ENCODE data around the gene UMODL1.

The UMODL1 gene

GRCh38 chr21:42071146-42071737 is at the start of gene UMODL1:
Gene UMODL1, plus strand, starts transcription at chr21:42071317. Its CDS starts 0 bp downstream, at chr21:42071317.
- no peaks in the 10 kb centered on the region for H3K9me3 ChIP-seq (ENCODE audit: low read length)
- H3K27me3 ChIP-seq (ENCODE audit: control insufficient read depth in 1 of 2, insufficient read depth in 2 of 2, low read length in 2 of 2) = no peaks in the 10 kb centered on the region
- H3K9ac ChIP-seq (ENCODE audit: low read length) = no peak within 1 kb of the TSS
- H3K36me3 ChIP-seq (ENCODE audit: insufficient read depth, low read length) = no peaks in the 10 kb centered on the region
- H3K27ac ChIP-seq (ENCODE audit: low read depth, low read length) = no peak within 1 kb of the TSS
- no peak within 1 kb of the TSS for H3K4me3 ChIP-seq (ENCODE audit: low read depth in 1 of 2, low read length in 2 of 2)
- H3K4me1 ChIP-seq (ENCODE audit: insufficient read depth, low read length) = no peaks in the 10 kb centered on the region

- Histone ChIP-seq H3K4me3 (ENCODE audit: low read depth in 1 of 2, low read length in 2 of 2) (no peak overlapping the region), H3K36me3 (ENCODE audit: insufficient read depth, low read length) (no peaks in the 10 kb centered on the region), H3K27ac (ENCODE audit: low read depth, low read length) (no peak overlapping the region), H3K4me1 (ENCODE audit: insufficient read depth, low read length) (no peaks in the 10 kb centered on the region), H3K27me3 (ENCODE audit: control insufficient read depth in 1 of 2, insufficient read depth in 2 of 2, low read length in 2 of 2) (no peaks in the 10 kb centered on the region), H3K9me3 (ENCODE audit: low read length) (no peaks in the 10 kb centered on the region), H3K9ac (ENCODE audit: low read length) (no peak overlapping the region)
Observed at GRCh38 chr21:42021371-42022090, 49.6 kb upstream of the UMODL1 start.

GRCh38 chr21:42022091-42022430 is 49.1 kb upstream of the UMODL1 start:
- no peak overlapping the region for H3K4me3 ChIP-seq (ENCODE audit: low read depth in 1 of 2, low read length in 2 of 2)
- no peak overlapping the region for H3K9ac ChIP-seq (ENCODE audit: low read length)
- no peak overlapping the region for H3K27ac ChIP-seq (ENCODE audit: low read depth, low read length)
- H3K4me1 ChIP-seq (ENCODE audit: insufficient read depth, low read length) = no peaks in the 10 kb centered on the region
- H3K9me3 ChIP-seq (ENCODE audit: low read length) = no peaks in the 10 kb centered on the region
- H3K27me3 ChIP-seq (ENCODE audit: control insufficient read depth in 1 of 2, insufficient read depth in 2 of 2, low read length in 2 of 2) = no peaks in the 10 kb centered on the region
- H3K36me3 ChIP-seq (ENCODE audit: insufficient read depth, low read length) = no peaks in the 10 kb centered on the region

- Histone ChIP-seq H3K4me3 (ENCODE audit: low read depth in 1 of 2, low read length in 2 of 2) (no peak overlapping the region), H3K4me1 (ENCODE audit: insufficient read depth, low read length) (no peaks in the 10 kb centered on the region), H3K27me3 (ENCODE audit: control insufficient read depth in 1 of 2, insufficient read depth in 2 of 2, low read length in 2 of 2) (no peaks in the 10 kb centered on the region), H3K27ac (ENCODE audit: low read depth, low read length) (no peak overlapping the region), H3K9me3 (ENCODE audit: low read length) (no peaks in the 10 kb centered on the region), H3K36me3 (ENCODE audit: insufficient read depth, low read length) (no peaks in the 10 kb centered on the region), H3K9ac (ENCODE audit: low read length) (no peak overlapping the region)
Observed at GRCh38 chr21:42022906-42023305, 48.2 kb upstream of the UMODL1 start.

GRCh38 chr21:42025376-42026081 is 45.6 kb upstream of the UMODL1 start:
- no peaks in the 10 kb centered on the region for H3K36me3 ChIP-seq (ENCODE audit: insufficient read depth, low read length)
- H3K27me3 ChIP-seq (ENCODE audit: control insufficient read depth in 1 of 2, insufficient read depth in 2 of 2, low read length in 2 of 2) = no peaks in the 10 kb centered on the region
- no peak overlapping the region for H3K27ac ChIP-seq (ENCODE audit: low read depth, low read length)
- no peak overlapping the region for H3K9ac ChIP-seq (ENCODE audit: low read length)
- H3K4me3 ChIP-seq (ENCODE audit: low read depth in 1 of 2, low read length in 2 of 2) = no peak overlapping the region
- H3K4me1 ChIP-seq (ENCODE audit: insufficient read depth, low read length) = no peaks in the 10 kb centered on the region
- no peaks in the 10 kb centered on the region for H3K9me3 ChIP-seq (ENCODE audit: low read length)

GRCh38 chr21:42026082-42026435 is 45.1 kb upstream of the UMODL1 start:
- H3K27ac ChIP-seq (ENCODE audit: low read depth, low read length) = no peak overlapping the region
- no peak overlapping the region for H3K4me3 ChIP-seq (ENCODE audit: low read depth in 1 of 2, low read length in 2 of 2)
- H3K36me3 ChIP-seq (ENCODE audit: insufficient read depth, low read length) = no peaks in the 10 kb centered on the region
- no peaks in the 10 kb centered on the region for H3K27me3 ChIP-seq (ENCODE audit: control insufficient read depth in 1 of 2, insufficient read depth in 2 of 2, low read length in 2 of 2)
- H3K9me3 ChIP-seq (ENCODE audit: low read length) = no peaks in the 10 kb centered on the region
- no peak overlapping the region for H3K9ac ChIP-seq (ENCODE audit: low read length)
- H3K4me1 ChIP-seq (ENCODE audit: insufficient read depth, low read length) = no peaks in the 10 kb centered on the region

- H3K27me3 ChIP-seq (ENCODE audit: control insufficient read depth in 1 of 2, insufficient read depth in 2 of 2, low read length in 2 of 2) = no peaks in the 10 kb centered on the region
- H3K9ac ChIP-seq (ENCODE audit: low read length) = no peak overlapping the region
- H3K36me3 ChIP-seq (ENCODE audit: insufficient read depth, low read length) = no peaks in the 10 kb centered on the region
- H3K4me3 ChIP-seq (ENCODE audit: low read depth in 1 of 2, low read length in 2 of 2) = no peak overlapping the region
- H3K9me3 ChIP-seq (ENCODE audit: low read length) = no peaks in the 10 kb centered on the region
- H3K4me1 ChIP-seq (ENCODE audit: insufficient read depth, low read length) = no peaks in the 10 kb centered on the region
- no peak overlapping the region for H3K27ac ChIP-seq (ENCODE audit: low read depth, low read length)
Observed at GRCh38 chr21:42027085-42027821, 43.9 kb upstream of the UMODL1 start.

GRCh38 chr21:42027822-42028765 is 43.0 kb upstream of the UMODL1 start:
- H3K4me1 ChIP-seq (ENCODE audit: insufficient read depth, low read length) = no peaks in the 10 kb centered on the region
- H3K4me3 ChIP-seq (ENCODE audit: low read depth in 1 of 2, low read length in 2 of 2) = no peak overlapping the region
- H3K9me3 ChIP-seq (ENCODE audit: low read length) = no peaks in the 10 kb centered on the region
- no peaks in the 10 kb centered on the region for H3K36me3 ChIP-seq (ENCODE audit: insufficient read depth, low read length)
- no peak overlapping the region for H3K27ac ChIP-seq (ENCODE audit: low read depth, low read length)
- H3K27me3 ChIP-seq (ENCODE audit: control insufficient read depth in 1 of 2, insufficient read depth in 2 of 2, low read length in 2 of 2) = peaks cover 0 to 3% of the 10 kb centered on the region in 2 donors
- H3K9ac ChIP-seq (ENCODE audit: low read length) = no peak overlapping the region

- Histone ChIP-seq H3K4me1 (ENCODE audit: insufficient read depth, low read length) (no peaks in the 10 kb centered on the region), H3K27ac (ENCODE audit: low read depth, low read length) (no peak overlapping the region), H3K36me3 (ENCODE audit: insufficient read depth, low read length) (no peaks in the 10 kb centered on the region), H3K9ac (ENCODE audit: low read length) (no peak overlapping the region), H3K9me3 (ENCODE audit: low read length) (no peaks in the 10 kb centered on the region), H3K27me3 (ENCODE audit: control insufficient read depth in 1 of 2, insufficient read depth in 2 of 2, low read length in 2 of 2) (peaks cover 0 to 4% of the 10 kb centered on the region in 2 donors), H3K4me3 (ENCODE audit: low read depth in 1 of 2, low read length in 2 of 2) (no peak overlapping the region)
Observed at GRCh38 chr21:42028766-42029425, 42.2 kb upstream of the UMODL1 start.

GRCh38 chr21:42030311-42030710 is 40.8 kb upstream of the UMODL1 start:
- no peaks in the 10 kb centered on the region for H3K4me1 ChIP-seq (ENCODE audit: insufficient read depth, low read length)
- H3K4me3 ChIP-seq (ENCODE audit: low read depth in 1 of 2, low read length in 2 of 2) = no peak overlapping the region
- H3K27ac ChIP-seq (ENCODE audit: low read depth, low read length) = no peak overlapping the region
- peaks cover 0 to 4% of the 10 kb centered on the region in 2 donors for H3K27me3 ChIP-seq (ENCODE audit: control insufficient read depth in 1 of 2, insufficient read depth in 2 of 2, low read length in 2 of 2)
- no peaks in the 10 kb centered on the region for H3K36me3 ChIP-seq (ENCODE audit: insufficient read depth, low read length)
- H3K9ac ChIP-seq (ENCODE audit: low read length) = no peak overlapping the region
- H3K9me3 ChIP-seq (ENCODE audit: low read length) = no peaks in the 10 kb centered on the region
